Neural progenitor cell (in vitro differentiated cells): ENCODE results near the gene BFSP2.

Experiments used
- EZH2phosphoT487 ChIP-seq: fragments of 200-600 bp; sonication (generic); IDR thresholded peaks from 2 replicates; pipeline ENCODE4 v1.6.1; 2017; ENCODE audit warnings: antibody characterized with exemption
- TF ChIP-seq, protein P1 (sequence below): fragments of 200-600 bp; sonication (generic); IDR thresholded peaks from 2 replicates; pipeline ENCODE4 v1.5.1; 2017; ENCODE audit warnings: antibody characterized with exemption, mild to moderate bottlenecking

GRCh38 chr3:133414021-133414392 is 14.2 kb downstream of the BFSP2 start:
- TF ChIP-seq, protein P1, sequence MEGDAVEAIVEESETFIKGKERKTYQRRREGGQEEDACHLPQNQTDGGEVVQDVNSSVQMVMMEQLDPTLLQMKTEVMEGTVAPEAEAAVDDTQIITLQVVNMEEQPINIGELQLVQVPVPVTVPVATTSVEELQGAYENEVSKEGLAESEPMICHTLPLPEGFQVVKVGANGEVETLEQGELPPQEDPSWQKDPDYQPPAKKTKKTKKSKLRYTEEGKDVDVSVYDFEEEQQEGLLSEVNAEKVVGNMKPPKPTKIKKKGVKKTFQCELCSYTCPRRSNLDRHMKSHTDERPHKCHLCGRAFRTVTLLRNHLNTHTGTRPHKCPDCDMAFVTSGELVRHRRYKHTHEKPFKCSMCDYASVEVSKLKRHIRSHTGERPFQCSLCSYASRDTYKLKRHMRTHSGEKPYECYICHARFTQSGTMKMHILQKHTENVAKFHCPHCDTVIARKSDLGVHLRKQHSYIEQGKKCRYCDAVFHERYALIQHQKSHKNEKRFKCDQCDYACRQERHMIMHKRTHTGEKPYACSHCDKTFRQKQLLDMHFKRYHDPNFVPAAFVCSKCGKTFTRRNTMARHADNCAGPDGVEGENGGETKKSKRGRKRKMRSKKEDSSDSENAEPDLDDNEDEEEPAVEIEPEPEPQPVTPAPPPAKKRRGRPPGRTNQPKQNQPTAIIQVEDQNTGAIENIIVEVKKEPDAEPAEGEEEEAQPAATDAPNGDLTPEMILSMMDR, result no peak
- no peak for TF ChIP-seq EZH2phosphoT487
